ENCODE measurements around the gene NEMP1.
"Not testable (repeated sequence)": the region's sequence is repeated elsewhere in the genome, so short reads cannot be mapped to it uniquely, and the experiment has no call there.

The NEMP1 gene

GRCh38 chr12:57078519-57079404, at the start of gene NEMP1:
Gene NEMP1, minus strand, starts transcription at chr12:57078791. Its CDS starts 46 bp downstream, at chr12:57078745.
- peak; percentile 100 for DNase-seq

GRCh38 chr12:57127726-57128518, 49.3 kb upstream of the NEMP1 start, which contains the start of gene LRP1:
Gene LRP1, plus strand, starts transcription at chr12:57128483. Its CDS starts 482 bp downstream, at chr12:57128965.
- DNase-seq = peak; percentile 87

GRCh38 chr12:57127101-57127725, 48.6 kb upstream of the NEMP1 start:
- DNase-seq = no peak

GRCh38 chr12:57126561-57126960, 48.0 kb upstream of the NEMP1 start:
- DNase-seq = no peak

- no peak for DNase-seq
Measured at GRCh38 chr12:57126061-57126460, 47.5 kb upstream of the NEMP1 start.

GRCh38 chr12:57124261-57124877, 45.8 kb upstream of the NEMP1 start:
- DNase-seq = peak; percentile 75

- DNase-seq = no peak
Measured at GRCh38 chr12:57123813-57124212, 45.2 kb upstream of the NEMP1 start.

- DNase-seq = not testable (repeated sequence)
Measured at GRCh38 chr12:57120718-57121117, 42.1 kb upstream of the NEMP1 start.

GRCh38 chr12:57119294-57120085, 40.9 kb upstream of the NEMP1 start:
- no peak for DNase-seq

GRCh38 chr12:57118711-57119271, 40.2 kb upstream of the NEMP1 start:
- DNase-seq = peak; percentile 36

- DNase-seq = no peak
Measured at GRCh38 chr12:57116580-57117281, 38.1 kb upstream of the NEMP1 start.

- DNase-seq = no peak
Measured at GRCh38 chr12:57112492-57113294, 34.1 kb upstream of the NEMP1 start.

- DNase-seq = peak; percentile 89
Measured at GRCh38 chr12:57111031-57111734, 32.6 kb upstream of the NEMP1 start, which contains the start of gene STAT6. Gene STAT6, minus strand, starts transcription at chr12:57111362. Its CDS starts 3,084 bp downstream, at chr12:57108278.

- peak; percentile 73 for DNase-seq
Measured at GRCh38 chr12:57110104-57111030, 31.8 kb upstream of the NEMP1 start.

- DNase-seq = no peak
Measured at GRCh38 chr12:57109207-57110103, 30.9 kb upstream of the NEMP1 start.

- no peak for DNase-seq
Measured at GRCh38 chr12:57107456-57108155, 29.0 kb upstream of the NEMP1 start.

Measured in fibroblast of skin of right biceps (primary cell).